GM04503 (cell line): Measurements from ENCODE around the gene CACNA2D4.

ENCODE experiments used
- DNase-seq: peaks from one replicate; pipeline ENCODE4 v3.0.0-alpha.2; 2012; ENCODE audit warnings: low read depth

CACNA2D4 gene

GRCh38 chr12:1843641-1844005 lies 74.8 kb downstream of the CACNA2D4 start:
- DNase-seq: no peak

GRCh38 chr12:1842905-1843640 lies 75.4 kb downstream of the CACNA2D4 start:
- DNase-seq: no peak

- no peak for DNase-seq
Measured at GRCh38 chr12:1842183-1842904, 76.1 kb downstream of the CACNA2D4 start.

GRCh38 chr12:1841586-1842182 lies 76.8 kb downstream of the CACNA2D4 start:
- DNase-seq: no peak

- DNase-seq: no peak
Measured at GRCh38 chr12:1840981-1841425, 77.4 kb downstream of the CACNA2D4 start.

- no peak for DNase-seq
Measured at GRCh38 chr12:1839956-1840951, 78.2 kb downstream of the CACNA2D4 start.

GRCh38 chr12:1839464-1839863 lies 79.0 kb downstream of the CACNA2D4 start:
- no peak for DNase-seq

GRCh38 chr12:1838994-1839365 lies 79.5 kb downstream of the CACNA2D4 start:
- DNase-seq: no peak

GRCh38 chr12:1838205-1838993 lies 80.1 kb downstream of the CACNA2D4 start:
- no peak for DNase-seq

GRCh38 chr12:1837541-1838204 lies 80.8 kb downstream of the CACNA2D4 start:
- peak; percentile 19 for DNase-seq

- no peak for DNase-seq
Measured at GRCh38 chr12:1836854-1837421, 81.5 kb downstream of the CACNA2D4 start.

GRCh38 chr12:1836241-1836803 lies 82.1 kb downstream of the CACNA2D4 start:
- DNase-seq: no peak

GRCh38 chr12:1835211-1836131 lies 83.0 kb downstream of the CACNA2D4 start:
- no peak for DNase-seq

GRCh38 chr12:1834186-1834925 lies 84.1 kb downstream of the CACNA2D4 start:
- no peak for DNase-seq

- no peak for DNase-seq
Measured at GRCh38 chr12:1833596-1834028, 84.8 kb downstream of the CACNA2D4 start.

GRCh38 chr12:1832801-1833595 lies 85.5 kb downstream of the CACNA2D4 start:
- DNase-seq: no peak
